Transverse colon (tissue), 3 donors: ENCODE data around the gene CASP2.

Source experiments
- POLR2A ChIP-seq: fragments of 450-650 bp; IDR thresholded peaks from one replicate; pipeline ENCODE4 v1.6.1; 2016; ENCODE audit warnings: antibody characterized with exemption, mild to moderate bottlenecking, moderate library complexity
- TF ChIP-seq, protein P1 (sequence below), 5 experiments: fragments of 200-600 bp in 3 of 5; fragments of 450-650 bp in 2 of 5; sonication (generic) in 3 of 5; IDR thresholded peaks; 1 replicate in 2 of 5; 2 replicates in 3 of 5; pipeline ENCODE4 v1.5.1; 2016 to 2017; ENCODE audit warnings: antibody characterized with exemption in 5 of 5, inconsistent platforms in 3 of 5, mild to moderate bottlenecking in 2 of 5, moderate library complexity in 1 of 5

DNA sequence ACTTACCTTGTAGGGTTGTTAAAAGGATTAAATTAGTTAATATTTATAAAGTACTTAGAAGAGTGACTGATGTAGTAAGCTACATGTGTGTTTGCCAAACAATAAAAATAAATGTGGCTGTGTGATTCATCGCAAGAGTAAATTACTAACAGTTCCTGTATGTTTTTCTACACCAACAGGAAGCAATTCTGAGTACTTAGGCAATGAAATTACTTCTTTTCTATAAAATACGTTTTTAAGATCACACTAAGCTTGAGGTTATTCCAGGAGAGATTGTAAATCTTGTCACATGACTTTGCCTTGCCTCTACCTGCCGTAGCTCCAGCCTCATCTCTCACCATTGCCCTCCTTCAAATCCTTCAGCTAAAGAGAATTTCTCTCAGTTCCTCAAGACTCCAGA is 43.0 kb upstream of the CASP2 start:
- no peak for TF ChIP-seq POLR2A
- TF ChIP-seq, protein P1, sequence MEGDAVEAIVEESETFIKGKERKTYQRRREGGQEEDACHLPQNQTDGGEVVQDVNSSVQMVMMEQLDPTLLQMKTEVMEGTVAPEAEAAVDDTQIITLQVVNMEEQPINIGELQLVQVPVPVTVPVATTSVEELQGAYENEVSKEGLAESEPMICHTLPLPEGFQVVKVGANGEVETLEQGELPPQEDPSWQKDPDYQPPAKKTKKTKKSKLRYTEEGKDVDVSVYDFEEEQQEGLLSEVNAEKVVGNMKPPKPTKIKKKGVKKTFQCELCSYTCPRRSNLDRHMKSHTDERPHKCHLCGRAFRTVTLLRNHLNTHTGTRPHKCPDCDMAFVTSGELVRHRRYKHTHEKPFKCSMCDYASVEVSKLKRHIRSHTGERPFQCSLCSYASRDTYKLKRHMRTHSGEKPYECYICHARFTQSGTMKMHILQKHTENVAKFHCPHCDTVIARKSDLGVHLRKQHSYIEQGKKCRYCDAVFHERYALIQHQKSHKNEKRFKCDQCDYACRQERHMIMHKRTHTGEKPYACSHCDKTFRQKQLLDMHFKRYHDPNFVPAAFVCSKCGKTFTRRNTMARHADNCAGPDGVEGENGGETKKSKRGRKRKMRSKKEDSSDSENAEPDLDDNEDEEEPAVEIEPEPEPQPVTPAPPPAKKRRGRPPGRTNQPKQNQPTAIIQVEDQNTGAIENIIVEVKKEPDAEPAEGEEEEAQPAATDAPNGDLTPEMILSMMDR (IDR thresholded peaks at IDR 0.05): no peak
